ENCODE data around the gene INO80E.

The INO80E gene

DNA sequence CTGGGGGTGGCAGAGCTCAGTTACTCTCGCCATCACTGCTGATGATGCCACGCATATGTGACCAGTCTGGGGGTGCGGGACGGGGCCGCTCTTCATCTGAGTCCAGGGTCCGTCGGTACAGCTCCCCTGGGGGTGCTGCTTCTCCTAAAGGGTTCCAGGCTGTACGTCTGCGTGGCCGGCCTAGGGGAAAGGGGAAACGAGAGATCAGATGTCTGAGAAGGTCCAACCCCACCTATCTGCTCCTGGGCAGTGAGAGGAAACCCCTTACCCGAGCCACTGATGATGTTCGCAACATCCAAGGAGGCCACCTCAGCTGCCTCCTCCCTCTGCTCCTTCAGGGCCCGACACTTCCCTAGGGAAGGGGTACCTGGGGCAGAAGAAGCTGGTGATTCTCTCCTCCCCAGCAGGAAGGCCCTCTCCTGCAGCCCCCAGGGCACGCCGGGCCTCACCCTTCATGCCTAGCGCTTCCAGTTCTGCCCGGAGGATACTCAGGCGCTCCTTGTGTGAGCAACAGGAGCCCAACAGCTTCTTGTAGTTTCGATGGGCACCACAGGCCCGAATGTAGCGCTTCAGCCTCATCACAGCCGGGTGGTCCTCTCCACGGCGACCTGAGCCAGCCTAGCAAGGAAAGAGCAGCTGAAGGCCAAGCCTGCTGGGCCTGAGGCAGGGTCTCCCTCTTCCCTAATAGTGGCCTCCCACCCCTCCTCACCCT lies 2.7 kb upstream of the INO80E start:
- no peak for DNase-seq

GRCh38 chr16:29993903-29994599 lies 2.0 kb upstream of the INO80E start:
- DNase-seq = no peak

- peak in 1 of 2 experiments; percentile 64 for DNase-seq
These were observed 1.3 kb upstream of the INO80E start for GRCh38 chr16:29994600-29995323.

- DNase-seq = peak; percentile 76 to 89
These were observed 624 bp upstream of the INO80E start, which contains the start of gene HIRIP3 for GRCh38 chr16:29995324-29995910. TSS of gene HIRIP3 (minus strand) at chr16:29995617. CDS start at chr16:29995605, 12 bp downstream.

DNA sequence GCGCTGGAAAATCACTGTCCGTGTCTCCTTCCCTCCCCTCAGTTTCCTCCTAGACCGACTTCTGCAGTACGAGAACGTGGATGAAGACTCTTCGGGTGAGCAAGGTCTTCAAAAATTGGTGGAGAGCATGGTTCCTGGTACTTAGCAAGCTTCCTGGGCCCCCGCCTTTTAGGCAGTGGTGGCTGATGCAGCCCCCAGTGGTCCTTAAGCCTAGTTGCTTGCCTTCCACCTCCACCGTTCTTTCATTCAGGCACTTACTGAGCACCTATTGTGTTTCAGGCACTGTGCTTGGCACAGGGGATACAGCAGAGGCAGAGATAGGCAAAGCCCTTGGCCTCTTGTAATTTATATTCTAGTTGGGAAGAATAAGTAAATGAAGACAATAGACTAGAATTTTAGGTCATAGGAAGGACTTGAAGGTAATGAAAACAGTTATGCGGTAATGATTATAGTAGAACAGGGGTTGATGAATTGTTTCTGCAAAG lies 767 bp downstream of the INO80E start:
- DNase-seq = no peak

- DNase-seq = no peak
These were observed 3.6 kb downstream of the INO80E start for GRCh38 chr16:29999605-30000004.

- DNase-seq = peak in 1 of 2 experiments; percentile 55
These were observed 4.9 kb downstream of the INO80E start for GRCh38 chr16:30000735-30001631.

GRCh38 chr16:30002614-30003346 lies 6.7 kb downstream of the INO80E start:
- no peak for DNase-seq

DNA sequence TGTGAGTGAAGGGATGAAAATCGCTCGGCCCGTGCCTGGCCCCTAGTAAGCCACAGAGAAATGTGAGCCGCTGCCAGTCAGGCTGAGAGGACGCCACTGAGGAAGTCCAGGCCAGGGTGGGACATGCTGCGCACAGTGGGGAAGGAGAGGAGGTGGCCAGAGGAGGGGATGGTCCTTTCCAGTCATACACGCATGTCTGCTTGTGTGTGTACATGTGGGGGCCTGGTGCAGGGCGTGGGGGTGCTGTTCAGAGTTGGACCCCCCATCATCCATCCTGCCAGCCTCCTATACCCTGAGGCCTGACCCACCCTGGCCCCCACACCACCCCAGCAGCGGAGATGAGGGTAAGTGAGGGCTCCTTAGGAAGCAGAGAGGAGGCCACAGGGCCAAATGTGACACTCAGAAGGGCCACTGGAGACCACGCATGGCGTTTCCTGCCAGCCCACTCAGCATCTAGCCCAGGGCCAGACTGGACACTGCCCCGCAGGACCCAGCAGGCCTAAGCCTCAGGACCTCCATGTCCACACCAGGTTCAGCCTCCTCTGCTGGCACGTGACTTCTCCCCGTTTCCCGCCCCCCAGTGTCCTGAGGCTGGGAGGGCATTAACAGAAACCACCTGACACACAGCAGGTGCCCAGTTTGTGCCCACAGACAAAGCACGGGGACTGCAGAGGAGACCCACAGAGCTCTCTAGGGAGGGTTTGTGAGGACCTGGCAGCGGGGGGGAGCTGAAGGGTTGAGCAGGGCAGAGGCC lies 7.8 kb downstream of the INO80E start:
- no peak for DNase-seq

DNA sequence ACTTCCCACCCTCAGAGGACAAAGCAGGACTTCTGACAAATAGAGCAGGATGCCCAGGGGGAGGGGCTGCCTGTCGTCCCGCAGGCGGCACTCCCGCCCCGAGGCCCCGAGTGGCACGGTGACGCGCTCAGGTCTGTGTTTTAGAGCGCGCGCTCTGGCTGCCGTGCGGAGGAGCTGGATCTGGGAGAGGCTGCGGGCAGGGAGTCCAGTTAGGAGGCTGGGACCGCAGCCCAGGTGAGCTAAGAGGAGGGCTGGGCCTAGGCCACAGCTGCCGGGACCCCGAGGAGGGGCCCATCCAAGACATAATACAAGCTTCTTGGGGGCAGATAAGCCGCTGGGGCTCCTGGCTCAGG lies 8.4 kb downstream of the INO80E start:
- peak in 1 of 2 experiments; percentile 79 for DNase-seq

GRCh38 chr16:30004811-30005242 lies 8.8 kb downstream of the INO80E start:
- DNase-seq = peak; percentile 40 to 84

GRCh38 chr16:30005341-30006094 lies 9.5 kb downstream of the INO80E start:
- DNase-seq = peak; percentile 28 to 82

DNA sequence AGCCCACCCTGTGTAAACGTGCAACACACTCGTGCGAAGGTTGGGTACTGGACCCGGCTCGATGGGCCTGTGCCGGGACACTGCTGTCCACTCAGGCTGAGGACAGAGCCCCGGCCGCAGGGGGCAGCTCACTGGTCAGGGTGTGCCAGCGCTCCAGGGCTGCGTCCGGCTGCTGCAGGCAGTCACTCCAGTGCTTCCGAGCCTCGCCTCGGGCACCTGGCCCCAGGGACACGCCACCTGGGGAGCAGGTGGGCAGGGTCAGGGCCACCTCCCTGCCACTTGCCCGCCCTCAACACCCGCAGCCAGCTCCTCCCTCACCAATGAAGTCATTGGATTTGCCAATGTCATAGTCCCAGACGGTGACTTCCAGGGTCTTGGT lies 10.0 kb downstream of the INO80E start:
- no peak for DNase-seq

DNA sequence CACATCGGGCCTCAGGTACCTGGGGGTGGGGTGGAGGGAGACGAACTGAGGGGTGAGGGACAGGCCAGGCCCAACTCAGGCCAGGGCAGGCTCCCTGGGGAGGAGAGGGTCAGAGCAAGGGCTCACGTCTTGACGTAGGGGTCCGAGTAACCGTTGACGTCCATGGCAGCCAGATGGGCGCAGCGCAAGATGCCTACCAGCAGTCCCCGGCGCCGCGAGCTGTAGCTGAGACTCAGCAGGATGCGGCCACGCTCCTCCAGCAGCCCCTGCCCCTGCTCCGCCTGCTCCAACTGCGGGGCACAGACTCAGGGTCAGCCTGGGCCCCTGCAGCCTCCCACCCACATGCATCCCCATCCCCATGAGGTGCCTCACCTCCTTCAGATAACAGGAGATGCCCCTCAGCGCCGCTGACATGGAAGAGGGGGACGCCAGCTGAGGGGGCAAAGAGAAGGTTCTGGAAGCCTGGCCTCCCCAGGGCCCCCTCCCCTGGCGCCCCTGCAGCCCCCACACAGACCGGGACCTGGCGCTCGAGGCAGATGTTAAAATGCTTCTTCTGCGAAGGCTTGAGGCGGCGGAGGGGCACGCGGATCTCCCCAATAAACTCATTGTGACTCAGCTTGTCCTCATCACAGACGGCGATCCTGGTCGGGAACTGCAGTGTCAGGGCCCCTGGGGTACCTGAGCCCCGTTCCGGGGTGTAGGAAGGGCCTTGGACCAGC lies 10.8 kb downstream of the INO80E start:
- DNase-seq = no peak

DNA sequence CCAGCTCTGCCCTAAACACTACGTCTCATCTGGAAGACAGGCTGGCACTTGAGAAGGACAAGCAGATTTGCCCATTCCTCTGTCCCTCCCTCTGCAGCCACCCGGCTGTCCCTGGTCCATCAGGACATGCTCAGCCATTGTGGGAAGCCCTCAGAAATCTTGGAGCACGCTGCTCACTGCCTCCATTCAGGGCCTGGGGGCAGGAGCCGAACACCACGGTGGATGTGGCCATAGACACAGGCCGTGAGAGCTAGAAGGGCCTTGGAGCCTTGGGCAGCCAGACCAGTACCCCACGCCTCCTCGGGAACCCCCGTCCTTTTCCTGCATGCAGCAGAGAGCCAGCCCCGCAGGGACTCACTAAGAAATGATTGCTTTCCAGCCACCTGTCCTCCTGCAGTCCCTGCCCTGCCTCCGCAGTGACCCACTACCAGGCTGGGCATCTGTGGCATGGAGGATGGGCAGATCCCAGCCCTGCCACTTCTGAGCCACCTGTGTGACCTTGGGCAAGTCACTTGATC lies 11.4 kb downstream of the INO80E start:
- DNase-seq = no peak

GRCh38 chr16:30009085-30009862 lies 13.2 kb downstream of the INO80E start:
- DNase-seq = no peak

- peak in 1 of 2 experiments; percentile 41 for DNase-seq
These were observed 14.2 kb downstream of the INO80E start for GRCh38 chr16:30009990-30010843.
